DMS 273 treated with DMSO at 0.1 percent for 48 hours (cell line): ENCODE data around the gene GRK3.

Experiments used
- DNase-seq: peaks from one replicate; lab custom pipeline; 2025; lab: John Stamatoyannopoulos, UW

GRK3 gene

GRCh38 chr22:25663654-25664053 lies 99.2 kb downstream of the GRK3 start:
- no peak for DNase-seq

- no peak for DNase-seq
Observed at GRCh38 chr22:25666308-25666707, 101.8 kb downstream of the GRK3 start.

DNA sequence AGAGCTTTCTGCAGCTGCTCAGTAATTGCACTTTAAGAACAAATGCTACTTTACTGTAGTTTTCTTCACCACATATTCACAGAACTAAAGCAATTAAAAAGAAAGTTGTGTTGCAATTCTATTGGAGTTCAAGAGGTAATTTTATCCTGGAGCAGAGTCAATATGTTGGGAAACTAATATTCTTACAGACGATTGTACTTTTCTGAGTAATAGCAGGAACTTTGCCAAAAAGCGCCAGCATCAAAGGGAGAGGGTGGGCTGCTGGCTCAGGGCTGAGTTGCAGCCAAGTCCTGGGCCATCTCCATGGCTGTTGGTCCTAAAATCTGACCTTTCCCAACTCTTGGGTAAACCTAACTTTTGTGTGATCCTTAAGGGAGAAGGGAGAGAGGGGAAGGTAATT lies 104.0 kb downstream of the GRK3 start:
- no peak for DNase-seq

- DNase-seq: no peak
Observed at GRCh38 chr22:25669253-25670069, 105.0 kb downstream of the GRK3 start.

DNA sequence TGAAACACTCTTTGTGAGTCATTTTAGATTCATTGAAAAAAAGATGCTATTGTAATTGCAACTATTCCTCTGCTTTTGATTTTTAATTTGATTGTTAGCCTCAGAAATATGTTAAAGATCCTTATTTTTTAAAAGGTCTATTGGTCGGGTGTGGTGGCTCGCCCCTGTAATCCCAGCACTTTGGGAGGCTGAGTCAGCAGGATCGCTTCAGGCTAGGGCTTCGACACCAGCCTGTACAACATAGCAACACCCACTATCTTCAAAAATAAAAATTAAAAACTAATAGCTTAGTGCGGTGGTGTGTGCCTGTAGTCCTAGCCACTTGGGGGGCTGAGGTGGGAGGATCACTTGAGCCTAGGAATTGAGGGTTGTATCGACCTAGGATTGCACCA lies 105.6 kb downstream of the GRK3 start:
- DNase-seq: no peak

DNA sequence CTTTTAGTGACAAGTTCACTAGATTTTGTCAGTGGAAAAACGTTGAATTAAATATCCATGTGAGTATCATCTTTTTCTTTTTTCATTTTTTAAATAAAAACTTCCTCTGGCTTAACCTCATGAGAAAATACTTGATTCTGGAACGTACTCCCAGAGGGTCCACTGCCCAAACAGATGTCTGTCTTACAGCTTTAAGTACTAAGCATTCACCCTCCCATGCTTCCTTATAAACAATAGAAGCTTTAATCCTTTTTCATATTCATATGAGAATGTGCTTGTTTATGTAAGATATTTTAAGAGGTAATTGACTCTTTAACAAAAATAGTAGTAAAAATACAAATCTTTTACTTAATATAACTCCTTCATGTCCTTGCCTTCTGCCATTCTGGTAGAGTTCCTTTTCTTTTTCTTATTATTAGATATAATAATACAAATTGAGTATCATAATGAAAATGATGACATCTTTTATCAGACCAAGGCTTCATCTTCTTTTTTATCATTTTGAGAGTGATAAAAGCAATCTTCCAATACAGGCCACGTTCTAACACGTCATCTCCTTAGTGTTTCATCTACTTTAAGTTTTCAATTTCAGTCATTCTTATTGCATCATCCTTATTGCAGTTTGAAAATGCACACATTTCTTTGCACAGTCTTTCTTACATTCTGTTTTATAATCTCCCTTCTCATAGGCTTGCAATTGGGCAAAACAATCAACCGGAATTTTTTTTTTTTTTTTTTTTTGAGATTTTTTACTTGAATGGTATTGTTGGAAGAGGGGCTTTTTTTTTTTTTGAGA lies 108.0 kb downstream of the GRK3 start:
- DNase-seq: no peak

GRCh38 chr22:25673713-25674112 lies 109.2 kb downstream of the GRK3 start:
- DNase-seq: no peak

DNA sequence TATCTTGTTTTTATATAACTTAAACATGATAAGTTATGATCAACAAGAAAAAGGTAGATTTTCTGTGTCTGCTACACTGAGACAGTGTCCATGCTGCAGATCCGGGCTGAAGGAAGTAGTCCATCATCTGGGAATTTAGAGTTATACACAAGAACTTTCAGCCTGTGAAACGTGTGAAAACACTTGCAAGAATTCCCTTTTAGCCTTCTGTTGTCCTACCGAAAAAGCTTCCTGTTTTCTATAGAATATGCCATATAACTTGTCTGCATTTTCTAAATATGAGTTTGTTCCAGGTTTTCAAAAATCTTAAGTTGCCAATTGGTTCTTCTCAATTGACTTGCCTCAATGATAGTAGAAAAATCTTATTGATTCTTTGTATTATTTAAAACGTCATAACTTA lies 113.2 kb downstream of the GRK3 start:
- no peak for DNase-seq

- DNase-seq: no peak
Observed at GRCh38 chr22:25680051-25680450, 115.6 kb downstream of the GRK3 start.

DNA sequence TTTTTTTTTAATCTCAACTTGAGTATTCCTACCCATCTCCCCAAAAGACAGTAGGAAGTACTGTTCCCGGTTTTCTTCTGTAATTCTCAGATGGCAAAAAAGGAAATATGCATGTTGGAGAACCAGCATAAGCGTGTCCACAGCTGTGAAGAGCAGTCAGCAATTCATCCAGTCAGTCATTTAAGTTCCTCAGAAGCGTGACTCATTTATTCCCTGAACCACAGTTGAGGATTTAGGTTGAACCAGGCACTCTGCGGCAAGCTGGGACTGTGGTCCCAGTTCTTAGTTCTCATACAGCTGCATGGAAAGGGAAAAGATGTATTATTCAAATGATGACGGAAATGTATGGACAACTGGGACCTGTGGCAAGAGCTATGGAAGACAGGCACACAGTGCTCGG lies 116.5 kb downstream of the GRK3 start:
- no peak for DNase-seq

- DNase-seq: no peak
Observed at GRCh38 chr22:25682109-25682508, 117.6 kb downstream of the GRK3 start.

DNA sequence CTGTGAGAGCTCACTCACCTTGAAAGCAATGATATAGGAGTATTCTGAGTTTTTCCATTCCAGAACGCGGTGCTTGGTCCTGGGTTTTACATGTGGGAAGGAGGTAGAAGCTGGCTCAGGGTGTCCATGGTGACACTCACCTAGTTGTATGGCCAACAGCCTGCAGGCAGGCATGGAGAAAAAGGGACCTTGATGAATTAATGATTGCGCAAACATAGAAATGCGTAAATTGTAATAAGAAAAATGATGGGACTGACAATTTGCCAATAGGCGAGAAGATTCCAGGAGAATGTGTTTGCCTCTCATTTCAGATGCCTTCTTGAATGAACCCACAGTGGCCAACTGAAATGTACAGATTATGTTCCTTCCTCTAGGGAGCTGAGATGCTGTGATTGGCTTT lies 124.2 kb downstream of the GRK3 start:
- no peak for DNase-seq

- DNase-seq: no peak
Observed at GRCh38 chr22:25689631-25690030, 125.2 kb downstream of the GRK3 start.

DNA sequence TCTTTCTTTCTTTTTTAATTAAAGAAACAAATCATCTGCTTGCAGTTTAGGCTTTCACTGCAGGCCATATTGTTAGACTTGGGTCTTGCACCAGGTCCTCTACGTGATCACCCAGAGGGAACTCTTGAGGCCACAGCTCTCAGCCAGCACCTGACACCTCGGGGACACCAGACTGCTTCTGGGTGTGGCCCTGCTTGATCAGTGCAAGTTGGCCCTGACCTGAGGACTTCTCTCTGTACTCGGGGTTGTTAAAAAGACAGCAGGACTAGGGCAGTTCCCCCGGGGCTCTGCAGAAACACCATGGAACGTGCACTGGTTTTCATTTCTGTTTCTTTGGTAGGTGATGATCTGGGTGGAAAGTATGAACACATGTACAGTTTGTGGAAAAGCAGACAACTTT lies 126.3 kb downstream of the GRK3 start:
- DNase-seq: no peak

DNA sequence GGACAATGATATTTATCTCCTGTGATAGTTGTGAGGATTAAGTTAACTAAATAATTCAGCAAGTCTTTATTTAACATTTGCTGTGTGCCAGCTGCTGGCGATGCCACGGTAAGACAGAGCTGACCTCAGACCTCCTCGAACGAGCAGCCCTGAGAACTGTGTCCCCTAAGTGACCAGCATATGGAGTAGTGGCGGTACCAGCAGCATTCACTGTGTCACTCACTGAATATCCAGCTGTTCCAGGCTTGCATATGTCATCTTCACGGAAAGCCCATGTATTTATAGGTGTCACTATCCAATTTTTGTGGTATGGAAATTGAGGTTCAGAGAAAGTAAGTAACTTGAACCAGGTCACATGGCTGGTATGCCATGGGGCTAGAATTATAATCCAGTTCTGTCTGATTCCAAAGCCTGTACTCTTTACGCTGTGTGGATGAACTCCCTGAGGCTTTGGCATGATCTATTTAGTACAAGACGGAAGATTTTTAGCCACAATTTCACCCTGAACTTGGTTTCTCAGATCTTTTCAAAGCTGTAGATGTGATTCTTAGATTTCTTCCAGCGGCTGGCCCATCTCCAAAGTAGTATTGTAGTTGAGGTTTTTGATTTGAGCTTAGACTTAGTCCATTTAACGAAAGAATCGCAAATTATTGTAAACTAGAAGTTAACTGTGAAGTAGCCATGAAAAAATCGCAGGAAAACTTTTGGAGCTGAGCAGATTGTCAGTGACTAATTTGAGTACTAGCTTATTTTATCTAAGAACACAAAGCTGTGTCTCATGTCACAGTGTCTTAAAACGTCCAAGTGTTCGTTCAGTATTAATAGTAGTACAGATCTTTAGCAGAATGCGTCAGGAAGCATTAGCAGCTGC lies 128.2 kb downstream of the GRK3 start:
- DNase-seq: no peak

DNA sequence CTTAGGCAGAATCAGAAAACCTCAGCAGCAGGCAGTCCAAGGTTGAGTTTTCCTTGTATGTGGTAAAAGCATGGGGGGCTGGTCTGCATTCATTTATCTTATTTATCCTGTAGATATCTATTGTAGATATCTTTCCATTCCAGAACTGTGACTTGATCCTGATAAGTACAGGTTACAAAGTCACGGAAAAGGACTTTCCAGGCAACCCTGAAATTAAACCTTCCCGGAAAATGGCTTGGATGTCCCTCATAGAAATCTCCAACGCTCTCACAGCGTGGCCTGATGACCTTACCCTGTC lies 128.7 kb downstream of the GRK3 start:
- no peak for DNase-seq

- DNase-seq: no peak
Observed at GRCh38 chr22:25694196-25694907, 129.9 kb downstream of the GRK3 start.

DNA sequence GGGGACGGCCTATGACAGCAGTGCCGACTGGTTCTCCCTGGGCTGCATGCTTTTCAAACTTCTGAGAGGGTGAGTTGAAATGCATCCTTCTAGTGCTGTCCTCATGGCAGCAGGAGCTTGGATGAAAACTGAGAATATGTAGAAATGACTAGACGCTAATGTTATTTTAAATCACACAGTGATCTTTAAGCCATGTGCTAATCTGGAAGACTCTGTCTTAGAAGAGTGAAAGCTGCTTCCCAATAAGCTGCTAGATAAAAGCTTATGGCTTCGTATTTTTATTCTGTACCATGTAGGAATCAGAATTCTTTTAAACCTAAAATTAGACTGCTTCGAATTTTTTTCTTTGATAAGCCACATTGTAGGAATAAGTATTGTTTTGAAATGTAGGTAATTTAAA lies 130.7 kb downstream of the GRK3 start:
- DNase-seq: no peak

DNA sequence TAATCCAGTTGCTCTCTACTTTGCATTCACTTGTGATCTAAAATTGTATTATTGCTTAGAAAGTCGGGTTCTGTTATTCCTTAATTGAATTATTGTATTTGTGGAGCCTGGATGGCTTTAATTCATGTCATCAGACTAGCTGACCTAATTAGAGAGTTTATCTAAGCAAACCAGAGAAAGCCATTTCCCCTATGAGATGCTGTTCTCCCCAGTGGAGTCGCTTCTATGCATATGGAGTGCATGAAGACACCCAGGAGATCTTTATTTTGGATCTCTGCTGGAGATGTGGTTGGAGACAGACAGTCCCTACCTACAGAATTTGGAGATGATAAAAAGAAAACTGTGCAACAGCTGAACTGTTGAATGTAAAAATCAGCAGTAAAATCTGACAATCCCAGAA lies 132.3 kb downstream of the GRK3 start:
- DNase-seq: no peak

DNA sequence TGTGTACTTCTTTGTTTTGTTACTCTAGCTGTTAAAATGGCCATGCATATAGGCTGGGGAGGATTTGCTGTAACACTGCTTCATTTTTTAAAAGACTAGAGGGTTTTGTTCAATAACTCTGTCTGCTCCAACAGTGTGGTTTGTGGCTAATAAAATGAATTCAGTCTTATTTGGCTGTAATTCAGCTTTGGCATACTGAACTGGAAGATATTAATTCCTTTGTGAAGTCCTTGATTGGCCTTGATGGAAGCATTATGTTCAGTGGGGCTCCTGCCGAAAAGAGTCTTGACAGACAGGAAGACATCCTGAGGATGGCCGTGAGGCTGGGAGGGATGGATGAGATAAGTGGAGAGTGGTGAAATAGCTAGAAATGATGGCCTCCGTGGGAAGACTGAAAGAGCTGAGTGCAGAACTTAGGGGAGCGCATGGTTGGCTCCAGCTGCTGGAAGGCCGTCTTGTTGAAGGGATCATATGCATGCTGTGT lies 132.7 kb downstream of the GRK3 start:
- no peak for DNase-seq

GRCh38 chr22:25697978-25698377 lies 133.5 kb downstream of the GRK3 start:
- DNase-seq: no peak

DNA sequence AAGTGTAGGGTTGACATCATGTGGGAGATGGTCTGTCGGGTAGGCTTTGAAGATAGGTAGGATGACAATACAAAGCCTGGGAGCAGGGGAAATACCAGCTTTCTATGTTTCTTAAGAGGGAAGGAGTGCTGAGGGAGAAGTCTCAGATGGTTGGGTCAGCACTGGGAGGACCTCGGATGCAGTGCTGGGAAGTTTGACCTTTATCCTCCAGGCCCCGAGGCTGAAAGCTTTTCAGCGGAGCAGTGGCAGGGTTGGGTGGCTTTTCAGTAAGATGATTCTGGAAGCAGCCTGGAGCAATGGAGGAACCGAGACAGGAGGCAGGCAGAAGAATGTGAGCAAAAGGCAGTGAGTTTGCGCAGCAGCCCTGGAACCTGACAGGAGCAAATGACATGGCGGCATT lies 134.0 kb downstream of the GRK3 start:
- DNase-seq: no peak
